Neural progenitor cell (in vitro differentiated cells): ENCODE measurements around the gene SPP2. TPM values are rescaled to one million over a fixed set of nuclear protein-coding genes. Genes with fewer than 3 reads are reported as not detected.

Source experiments
- DNase-seq: peaks from one replicate; pipeline ENCODE4 v3.0.0-alpha.2; 2016; ENCODE audit warnings: low spot score
- H2AFZ ChIP-seq: fragments of 200-600 bp; sonication (generic); replicated peaks from 2 replicates; pipeline ENCODE4 v1.6.1; 2016; ENCODE audit warnings: antibody characterized with exemption
- H3F3A ChIP-seq: fragments of 200-600 bp; sonication (generic); 2 replicates; pipeline ENCODE4 v1.6.1; 2016; ENCODE audit warnings: antibody characterized with exemption, low read depth
- H3K27ac ChIP-seq: fragments of 200-600 bp; sonication (generic); 2 replicates; pipeline ENCODE4 v1.5.1; 2016; ENCODE audit warnings: mild to moderate bottlenecking
- H3K27me3 ChIP-seq: fragments of 200-600 bp; sonication (generic); 2 replicates; pipeline ENCODE4 v1.6.1; 2016; ENCODE audit warnings: mild to moderate bottlenecking, moderate library complexity
- H3K36me3 ChIP-seq: fragments of 200-600 bp; sonication (generic); 2 replicates; pipeline ENCODE4 v1.5.1; 2016
- H3K4me1 ChIP-seq: fragments of 200-600 bp; sonication (generic); 2 replicates; pipeline ENCODE4 v1.6.1; 2016; ENCODE audit warnings: mixed run types
- H3K4me2 ChIP-seq: fragments of 200-600 bp; sonication (generic); 2 replicates; pipeline ENCODE4 v1.6.1; 2016
- H3K4me3 ChIP-seq: fragments of 200-600 bp; sonication (generic); 2 replicates; pipeline ENCODE4 v1.5.1; 2016
- H3K79me2 ChIP-seq: fragments of 200-600 bp; sonication (generic); 2 replicates; pipeline ENCODE4 v1.6.1; 2016; ENCODE audit warnings: low read depth
- H3K9ac ChIP-seq: fragments of 200-600 bp; sonication (generic); 2 replicates; pipeline ENCODE4 v1.6.1; 2016
- H3K9me3 ChIP-seq: fragments of 200-600 bp; sonication (generic); 2 replicates; pipeline ENCODE4 v1.5.1; 2016; ENCODE audit warnings: low read depth
- H4K20me1 ChIP-seq: fragments of 200-600 bp; sonication (generic); 2 replicates; pipeline ENCODE4 v1.6.1; 2016; ENCODE audit warnings: low read depth
- H3K27ac Mint-ChIP-seq: 3 replicates; pipeline ENCODE4 v1.8.0; 2021; ENCODE audit warnings: mixed read lengths
- H3K27me3 Mint-ChIP-seq: 2 replicates; pipeline ENCODE4 v1.8.0; 2022; ENCODE audit warnings: low read depth, mild to moderate bottlenecking, inconsistent platforms, moderate library complexity, mixed read lengths; ENCODE audit not compliant: insufficient read depth
- H3K36me3 Mint-ChIP-seq: 3 replicates; pipeline ENCODE4 v1.8.0; 2021; ENCODE audit warnings: mixed read lengths
- H3K4me1 Mint-ChIP-seq: 3 replicates; pipeline ENCODE4 v1.8.0; 2021; ENCODE audit warnings: mixed read lengths
- H3K4me3 Mint-ChIP-seq: 3 replicates; pipeline ENCODE4 v1.8.0; 2021; ENCODE audit warnings: mild to moderate bottlenecking, moderate library complexity, mixed read lengths
- H3K9me3 Mint-ChIP-seq: 3 replicates; pipeline ENCODE4 v1.8.0; 2020; ENCODE audit warnings: mixed read lengths
- EZH2 ChIP-seq: fragments of 200-600 bp; sonication (generic); IDR thresholded peaks from 2 replicates; pipeline ENCODE4 v1.6.1; 2017; ENCODE audit warnings: antibody characterized with exemption, mild to moderate bottlenecking, moderate library complexity
- EZH2phosphoT487 ChIP-seq: fragments of 200-600 bp; sonication (generic); IDR thresholded peaks from 2 replicates; pipeline ENCODE4 v1.6.1; 2017; ENCODE audit warnings: antibody characterized with exemption
- total RNA-seq: library from RNA; depleted of rRNA; stranded (reverse); fragments of >200 nt; gene quantifications from 2 replicates; pipeline ENCODE4 v1.2.3, GENCODE V29; 2015; ENCODE audit warnings: low replicate concordance
- TF ChIP-seq, protein P1 (sequence below): fragments of 200-600 bp; sonication (generic); IDR thresholded peaks from 2 replicates; pipeline ENCODE4 v1.5.1; 2017; ENCODE audit warnings: antibody characterized with exemption, mild to moderate bottlenecking

SPP2 gene
- total RNA-seq = not detected in 2 replicates

DNA sequence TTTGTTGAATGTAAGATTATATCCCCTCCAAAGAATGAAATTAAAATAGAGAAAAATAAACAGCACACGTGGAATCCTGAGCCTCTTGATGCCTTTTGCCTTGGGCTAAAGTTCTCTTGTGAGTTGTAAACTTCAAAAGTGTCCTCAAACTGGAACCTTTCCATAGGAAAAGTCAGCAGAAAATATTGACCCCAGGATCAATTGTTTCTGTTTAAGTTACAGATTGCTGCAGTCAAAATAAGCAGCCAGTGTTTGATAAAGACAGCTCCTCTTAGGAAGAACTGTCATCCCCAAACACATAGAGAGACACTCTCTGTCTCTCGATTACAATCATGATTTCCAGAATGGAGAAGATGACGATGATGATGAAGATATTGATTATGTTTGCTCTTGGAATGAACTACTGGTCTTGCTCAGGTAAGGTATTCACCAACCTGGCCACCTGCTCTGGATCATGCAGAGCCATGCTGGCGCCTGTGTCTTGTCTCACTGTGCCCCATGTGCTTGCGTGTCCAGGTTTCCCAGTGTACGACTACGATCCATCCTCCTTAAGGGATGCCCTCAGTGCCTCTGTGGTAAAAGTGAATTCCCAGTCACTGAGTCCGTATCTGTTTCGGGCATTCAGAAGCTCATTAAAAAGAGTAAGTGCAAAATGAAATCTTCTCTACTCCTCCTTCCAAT, at the start of gene SPP2:
SPP2 (plus strand) TSS at position 248 of the 681 bp plus-strand sequence; CDS start at position 333, 85 bp downstream.
- H3K4me1 Mint-ChIP-seq = no peaks in the 10 kb centered on the region
- peaks cover 6% of the 10 kb centered on the region for H3K27me3 Mint-ChIP-seq
- H3K9me3 ChIP-seq = no peaks in the 10 kb centered on the region
- no peak for DNase-seq
- no peak within 1 kb of the TSS for H3K27ac Mint-ChIP-seq
- H3K36me3 Mint-ChIP-seq = no peaks in the 10 kb centered on the region
- no peak within 1 kb of the TSS for H3K27ac ChIP-seq
- no peak within 1 kb of the TSS for H3K9ac ChIP-seq
- H3K9me3 Mint-ChIP-seq = no peaks in the 10 kb centered on the region
- H3K36me3 ChIP-seq = no peaks in the 10 kb centered on the region
- no peak within 1 kb of the TSS for H3K4me3 ChIP-seq
- H3K27me3 ChIP-seq = no peaks in the 10 kb centered on the region
- no peaks in the 10 kb centered on the region for H4K20me1 ChIP-seq
- no peaks in the 10 kb centered on the region for H3K4me1 ChIP-seq
- H3F3A ChIP-seq = no peaks in the 10 kb centered on the region
- no peak within 1 kb of the TSS for H2AFZ ChIP-seq
- TF ChIP-seq, protein P1, sequence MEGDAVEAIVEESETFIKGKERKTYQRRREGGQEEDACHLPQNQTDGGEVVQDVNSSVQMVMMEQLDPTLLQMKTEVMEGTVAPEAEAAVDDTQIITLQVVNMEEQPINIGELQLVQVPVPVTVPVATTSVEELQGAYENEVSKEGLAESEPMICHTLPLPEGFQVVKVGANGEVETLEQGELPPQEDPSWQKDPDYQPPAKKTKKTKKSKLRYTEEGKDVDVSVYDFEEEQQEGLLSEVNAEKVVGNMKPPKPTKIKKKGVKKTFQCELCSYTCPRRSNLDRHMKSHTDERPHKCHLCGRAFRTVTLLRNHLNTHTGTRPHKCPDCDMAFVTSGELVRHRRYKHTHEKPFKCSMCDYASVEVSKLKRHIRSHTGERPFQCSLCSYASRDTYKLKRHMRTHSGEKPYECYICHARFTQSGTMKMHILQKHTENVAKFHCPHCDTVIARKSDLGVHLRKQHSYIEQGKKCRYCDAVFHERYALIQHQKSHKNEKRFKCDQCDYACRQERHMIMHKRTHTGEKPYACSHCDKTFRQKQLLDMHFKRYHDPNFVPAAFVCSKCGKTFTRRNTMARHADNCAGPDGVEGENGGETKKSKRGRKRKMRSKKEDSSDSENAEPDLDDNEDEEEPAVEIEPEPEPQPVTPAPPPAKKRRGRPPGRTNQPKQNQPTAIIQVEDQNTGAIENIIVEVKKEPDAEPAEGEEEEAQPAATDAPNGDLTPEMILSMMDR = no peak
- TF ChIP-seq EZH2phosphoT487 = no peak
- TF ChIP-seq EZH2 = no peak
- no peak within 1 kb of the TSS for H3K4me2 ChIP-seq
- no peak within 1 kb of the TSS for H3K4me3 Mint-ChIP-seq
- no peaks in the 10 kb centered on the region for H3K79me2 ChIP-seq

DNA sequence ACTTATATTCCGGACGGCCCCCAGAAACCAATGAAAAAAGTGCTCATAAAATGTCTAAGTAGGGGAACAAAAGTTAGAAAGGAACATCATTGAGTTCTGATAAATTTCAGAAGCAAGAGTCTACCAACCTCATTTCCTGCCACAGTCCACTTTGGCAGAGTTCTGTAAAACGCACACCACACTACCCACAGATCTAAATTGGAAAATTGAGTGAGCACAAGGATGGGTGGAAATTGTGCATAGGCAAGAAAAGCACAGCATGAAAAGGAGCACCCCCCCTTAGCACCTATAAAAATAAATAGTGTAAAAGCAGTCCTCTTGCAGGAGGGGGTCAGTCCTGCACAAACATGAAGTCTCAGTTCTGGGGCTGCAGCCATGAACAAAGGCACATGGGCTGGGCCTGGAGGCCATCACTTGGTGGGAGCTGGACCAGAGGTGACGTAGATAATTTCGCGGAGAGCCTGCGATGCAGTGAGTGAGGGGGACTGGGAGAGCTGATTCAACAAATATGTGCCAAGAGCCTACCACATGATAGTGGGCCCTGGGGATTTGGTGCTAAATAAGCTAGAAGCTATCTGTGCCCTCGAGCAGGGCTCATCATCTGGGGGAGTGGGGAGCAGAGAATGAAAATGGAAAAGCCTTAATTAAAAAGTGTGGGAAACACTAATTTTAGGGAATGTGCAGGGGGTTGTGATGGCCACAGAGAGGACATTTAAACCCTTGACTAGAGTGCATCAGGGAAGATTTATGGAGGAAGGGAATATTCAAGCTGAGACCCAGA, 48.9 kb upstream of the SPP2 start:
- no peak overlapping the region for H3K4me3 Mint-ChIP-seq
- Histone ChIP-seq H3K9me3 (no peaks in the 10 kb centered on the region), H3K79me2 (no peaks in the 10 kb centered on the region), H2AFZ (no peak overlapping the region), H3K36me3 (no peaks in the 10 kb centered on the region), H3K27me3 (no peaks in the 10 kb centered on the region), H3F3A (no peaks in the 10 kb centered on the region), H4K20me1 (no peaks in the 10 kb centered on the region), H3K4me2 (no peak overlapping the region), H3K27ac (no peak overlapping the region), H3K9ac (no peak overlapping the region), H3K4me1 (no peaks in the 10 kb centered on the region), H3K4me3 (no peak overlapping the region)
- H3K27me3 Mint-ChIP-seq = peaks cover 11% of the 10 kb centered on the region
- no peaks in the 10 kb centered on the region for H3K9me3 Mint-ChIP-seq
- no peak overlapping the region for H3K27ac Mint-ChIP-seq
- H3K4me1 Mint-ChIP-seq = peaks cover 12% of the 10 kb centered on the region
- no peaks in the 10 kb centered on the region for H3K36me3 Mint-ChIP-seq
- TF ChIP-seq, protein P1 = no peak
- TF ChIP-seq EZH2 = no peak
- TF ChIP-seq EZH2phosphoT487 = no peak
- DNase-seq = no peak

DNA sequence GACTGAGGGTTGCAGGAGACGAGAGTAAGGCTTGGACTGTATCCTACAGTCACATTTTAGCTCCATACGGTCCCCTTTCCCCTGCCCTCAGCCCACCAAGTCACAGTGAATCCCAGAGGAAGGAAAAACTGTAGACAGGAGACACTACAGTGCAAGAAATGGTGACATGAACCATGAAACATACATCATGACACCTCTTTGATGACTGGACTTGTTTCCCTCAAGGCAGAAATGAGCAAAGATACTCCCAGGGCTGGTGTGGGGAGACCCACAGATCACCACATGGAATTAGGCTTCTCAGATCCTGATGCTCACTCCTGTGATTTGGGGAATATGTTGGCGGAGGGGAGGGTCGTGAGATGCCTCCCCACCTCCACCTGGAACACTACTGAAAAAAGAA, 48.2 kb upstream of the SPP2 start:
- Mint-ChIP-seq H3K4me3 (no peak overlapping the region), H3K9me3 (no peaks in the 10 kb centered on the region), H3K36me3 (no peaks in the 10 kb centered on the region), H3K27me3 (peaks cover 11% of the 10 kb centered on the region), H3K4me1 (peaks cover 12% of the 10 kb centered on the region), H3K27ac (no peak overlapping the region)
- TF ChIP-seq EZH2phosphoT487 = no peak
- TF ChIP-seq EZH2 = no peak
- TF ChIP-seq, protein P1 = no peak
- H3K9me3 ChIP-seq = no peaks in the 10 kb centered on the region
- no peak overlapping the region for H3K27ac ChIP-seq
- H3F3A ChIP-seq = no peaks in the 10 kb centered on the region
- H2AFZ ChIP-seq = no peak overlapping the region
- no peaks in the 10 kb centered on the region for H4K20me1 ChIP-seq
- no peaks in the 10 kb centered on the region for H3K4me1 ChIP-seq
- no peak for DNase-seq
- no peaks in the 10 kb centered on the region for H3K79me2 ChIP-seq
- no peak overlapping the region for H3K4me2 ChIP-seq
- no peaks in the 10 kb centered on the region for H3K27me3 ChIP-seq
- H3K4me3 ChIP-seq = no peak overlapping the region
- H3K9ac ChIP-seq = no peak overlapping the region
- no peaks in the 10 kb centered on the region for H3K36me3 ChIP-seq
